Activated CD8-positive, alpha-beta memory T cell treated with anti-CD3 and anti-CD28 coated beads for 48 hours (primary cell): Measurements from ENCODE around the gene CEP112.

ENCODE experiments used
- DNase-seq, 3 experiments: peaks; one replicate each; pipeline ENCODE4 v3.0.0-alpha.2; 2020; ENCODE audit warnings: low read depth in 2 of 3, low spot score in 2 of 3

Gene CEP112

DNA sequence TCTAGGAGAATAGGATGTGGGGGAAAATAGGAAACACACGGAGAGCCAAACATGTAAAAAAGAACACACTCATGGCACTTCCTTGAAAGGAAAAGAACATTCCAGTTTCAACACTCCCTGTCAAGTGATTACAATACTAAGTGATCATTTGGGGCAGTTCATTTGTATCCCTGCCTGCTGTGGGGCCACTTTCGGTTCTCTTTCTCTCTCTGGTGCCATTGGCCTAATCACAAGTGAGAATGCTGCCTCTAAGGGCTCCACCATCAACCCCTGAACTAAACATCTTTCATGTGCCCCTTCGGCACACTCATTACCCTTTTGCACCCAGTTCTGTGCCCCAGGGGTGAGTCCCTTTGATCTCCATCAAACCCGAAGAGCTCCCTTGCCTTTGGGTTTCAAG is 197.3 kb downstream of the CEP112 start:
- no peak for DNase-seq

DNA sequence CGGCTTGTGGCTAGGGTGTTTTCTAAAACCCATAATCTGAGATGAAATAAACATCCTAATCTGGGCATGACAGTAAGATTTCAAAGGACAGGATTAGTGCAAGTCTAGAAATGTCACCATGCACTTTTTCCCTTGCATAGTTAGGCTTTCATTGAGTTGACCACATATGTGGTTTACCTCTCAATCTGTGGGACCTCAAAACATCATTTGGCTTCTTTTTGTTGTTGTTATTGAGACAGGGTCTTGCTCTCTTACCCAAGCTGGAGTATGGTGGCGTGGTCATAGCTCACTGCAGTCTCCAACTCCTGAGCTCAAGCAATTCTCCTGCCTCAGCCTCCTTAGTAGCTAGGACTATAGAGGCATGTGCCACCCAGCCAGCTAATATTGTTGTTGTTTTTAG is 197.8 kb downstream of the CEP112 start:
- DNase-seq: no peak

DNA sequence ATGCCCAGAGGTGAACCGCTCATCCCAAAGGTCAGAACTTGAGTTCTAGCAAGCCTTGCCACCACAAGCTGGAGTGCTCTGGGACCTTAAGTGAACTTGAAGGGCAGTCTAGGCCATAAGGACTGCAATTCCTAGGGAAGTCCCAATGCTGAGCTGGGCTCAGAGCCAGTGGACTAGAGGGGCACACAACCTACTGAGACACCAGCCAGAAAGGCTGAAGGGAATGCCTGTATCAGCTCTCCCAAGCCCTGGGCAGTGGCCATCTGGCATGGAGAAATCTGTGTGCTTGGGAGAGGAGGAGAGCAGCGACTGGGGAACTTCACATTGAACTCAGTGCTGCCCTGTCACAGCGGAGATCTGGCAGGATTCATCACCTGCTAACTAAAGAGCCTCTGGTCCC is 201.3 kb downstream of the CEP112 start:
- DNase-seq: no peak

DNA sequence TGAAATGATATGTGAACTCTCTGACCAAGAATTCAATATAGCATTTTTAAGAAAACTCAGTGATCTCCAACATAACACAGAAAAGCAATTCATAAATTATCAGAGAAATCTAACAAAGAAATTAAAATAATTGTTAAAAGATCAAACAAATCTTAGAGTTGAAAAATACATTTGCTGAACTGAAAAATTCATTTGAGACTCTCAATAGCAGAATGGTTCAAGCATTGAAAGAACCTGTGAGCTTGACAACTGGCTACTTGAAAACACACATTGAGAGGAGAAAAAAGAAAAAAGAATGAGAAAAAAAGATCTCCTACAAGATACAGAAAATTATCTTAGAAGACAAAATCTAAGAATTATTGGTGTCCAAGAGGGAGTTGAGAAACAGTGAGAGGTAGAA is 203.5 kb downstream of the CEP112 start:
- no peak for DNase-seq

DNA sequence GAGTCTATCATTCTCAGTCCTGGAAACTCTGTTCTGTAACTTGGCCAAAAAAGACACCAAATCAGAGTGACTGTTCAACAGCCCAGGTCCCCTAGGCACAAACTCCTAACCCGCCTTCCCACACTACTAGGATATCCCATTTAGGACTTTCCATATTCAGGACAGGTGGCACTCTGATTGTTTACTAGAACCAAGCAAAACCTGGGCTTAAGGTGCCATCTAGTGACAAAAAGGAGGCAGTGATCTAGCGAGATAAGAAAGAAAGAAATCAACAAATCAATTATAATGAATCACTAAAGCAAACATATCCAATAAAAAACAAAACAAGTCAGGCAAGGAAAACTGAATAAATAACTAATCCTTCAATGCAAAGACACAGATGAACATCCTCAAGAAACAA is 203.9 kb downstream of the CEP112 start:
- DNase-seq: no peak

DNA sequence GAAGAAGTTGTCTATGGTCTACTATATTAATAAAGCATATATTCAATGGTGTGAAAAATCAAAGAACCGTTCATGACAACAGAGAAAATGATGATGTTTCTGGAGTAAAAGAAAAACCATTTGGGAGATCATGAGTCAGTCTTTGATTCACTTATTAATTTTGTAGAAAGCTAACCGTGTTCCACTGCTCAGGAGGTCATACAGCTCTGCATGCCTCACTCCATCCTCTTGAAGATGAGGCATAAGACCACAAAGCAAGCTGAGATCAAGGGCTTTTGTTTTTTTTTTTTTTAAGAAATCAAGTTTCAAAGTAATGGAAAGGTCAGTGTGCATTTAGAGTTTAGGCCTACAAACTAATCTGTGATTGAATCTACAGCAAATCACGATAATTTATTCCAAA is 206.4 kb downstream of the CEP112 start:
- DNase-seq: no peak

DNA sequence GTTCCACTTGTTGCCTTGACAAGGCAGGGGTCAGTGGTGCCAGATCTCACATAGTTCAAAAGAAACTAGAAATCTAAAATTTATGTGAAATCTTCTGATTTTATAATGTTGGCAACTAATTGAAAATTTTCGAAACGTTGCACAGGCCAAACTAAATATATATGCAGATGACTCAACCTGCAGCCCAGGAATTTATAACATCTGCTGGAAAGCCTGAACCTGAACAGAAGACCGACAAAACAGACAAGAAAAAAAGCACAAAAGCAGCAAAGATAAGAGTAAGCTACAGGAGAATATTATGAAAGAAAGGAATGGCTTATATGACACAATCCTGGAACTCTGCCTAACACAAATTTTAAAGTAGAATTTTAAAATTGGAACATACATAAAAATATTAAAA is 207.6 kb downstream of the CEP112 start:
- DNase-seq: no peak

DNA sequence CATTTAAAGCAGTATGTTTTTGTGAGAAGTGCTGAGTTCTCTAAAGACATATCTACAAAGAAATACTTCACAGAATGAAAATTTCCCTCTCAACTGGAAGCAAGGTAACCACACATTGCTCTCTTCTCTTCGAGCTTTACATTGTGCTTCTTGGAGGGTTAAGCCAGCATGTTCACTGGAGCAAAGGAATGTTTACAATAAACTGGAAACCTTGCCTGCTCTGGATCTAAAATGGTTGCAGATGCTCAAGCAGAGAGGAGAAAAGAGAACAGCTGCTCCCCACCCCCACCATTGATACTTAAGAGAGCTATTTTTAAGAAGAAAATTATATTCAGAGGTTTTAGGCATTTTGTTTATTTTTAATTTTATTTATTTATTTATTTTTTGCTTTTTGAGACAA is 213.1 kb downstream of the CEP112 start:
- DNase-seq: no peak

DNA sequence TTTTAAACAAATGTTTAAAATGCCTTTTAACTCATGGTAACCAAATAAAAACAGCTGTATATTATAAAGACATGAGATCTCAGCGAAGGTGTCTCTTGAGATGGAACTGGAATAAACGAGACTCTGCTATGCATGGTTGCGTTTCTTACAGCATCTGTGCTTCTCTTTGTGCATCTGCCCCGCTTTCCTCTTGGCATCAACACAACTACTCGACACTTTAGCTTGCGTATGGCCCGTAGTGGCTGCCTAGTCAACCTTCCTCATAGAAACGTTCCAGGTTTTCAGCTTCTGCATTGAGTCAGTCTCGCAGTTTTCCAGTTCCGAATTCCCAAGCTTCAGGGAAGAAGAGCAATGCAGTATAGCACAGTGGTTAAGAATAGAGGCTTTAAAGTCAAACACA is 214.9 kb downstream of the CEP112 start:
- no peak for DNase-seq

- DNase-seq: no peak
Measured at GRCh38 chr17:65975878-65976277, 216.1 kb downstream of the CEP112 start.

GRCh38 chr17:65973237-65973636 is 218.7 kb downstream of the CEP112 start:
- no peak for DNase-seq

DNA sequence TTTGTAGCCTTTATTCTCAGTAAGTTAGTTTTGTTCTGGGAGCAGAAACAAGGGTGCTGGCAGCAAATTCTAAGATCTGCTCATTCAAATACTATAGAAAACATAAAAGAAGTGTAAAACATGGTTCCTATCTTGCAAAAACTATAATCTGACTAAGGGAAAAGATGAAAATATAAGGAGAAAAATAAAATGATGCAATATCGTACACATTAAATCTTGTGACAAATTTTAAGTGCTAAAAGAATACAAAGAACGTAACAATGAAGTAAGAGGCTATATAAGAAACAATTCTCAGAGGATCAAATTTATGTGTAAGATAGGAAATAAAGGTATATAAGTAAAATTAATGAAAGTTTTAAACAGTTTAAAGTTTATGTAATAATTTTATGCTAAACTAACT is 224.6 kb downstream of the CEP112 start:
- no peak for DNase-seq

- no peak for DNase-seq
Measured at GRCh38 chr17:65966072-65966695, 225.7 kb downstream of the CEP112 start.

- DNase-seq: no peak
Measured at GRCh38 chr17:65963179-65963578, 228.8 kb downstream of the CEP112 start.

DNA sequence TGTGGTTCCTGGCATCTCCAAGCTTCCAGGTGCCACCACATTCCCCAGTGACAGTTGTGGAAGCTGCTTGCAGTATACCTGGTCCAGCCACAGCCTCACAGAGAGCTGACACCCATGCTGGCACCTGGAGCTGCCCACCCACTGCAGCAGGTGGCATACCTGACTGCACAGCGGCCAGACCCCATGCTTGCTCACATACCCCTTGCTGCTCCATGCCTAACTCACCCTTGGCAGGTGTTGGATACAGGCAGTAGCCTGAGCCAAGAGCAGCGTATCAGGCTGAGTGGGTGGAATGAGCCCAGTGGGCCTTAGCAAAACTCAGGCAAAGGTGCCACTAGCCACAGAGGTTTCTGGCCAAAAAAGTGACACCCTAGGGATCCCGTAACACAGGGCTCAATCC is 232.3 kb downstream of the CEP112 start:
- DNase-seq: no peak

GRCh38 chr17:65956814-65957213 is 235.1 kb downstream of the CEP112 start:
- DNase-seq: no peak

DNA sequence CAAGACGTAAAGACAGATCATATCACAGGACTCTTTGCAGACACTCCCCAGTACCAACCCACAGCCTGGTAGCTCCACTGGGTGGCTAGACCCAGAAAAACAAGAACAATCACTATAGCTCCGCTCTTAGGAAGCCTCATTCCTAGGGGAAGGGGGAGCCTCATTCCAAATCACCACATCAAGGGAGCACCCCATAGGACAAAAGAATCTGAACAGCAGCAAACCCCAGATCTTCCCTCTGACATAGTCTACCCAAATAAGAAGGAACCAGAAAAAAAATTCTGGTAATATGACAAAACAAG is 237.8 kb downstream of the CEP112 start:
- DNase-seq: no peak

- no peak for DNase-seq
Measured at GRCh38 chr17:65953316-65954147, 238.4 kb downstream of the CEP112 start.

- DNase-seq: no peak
Measured at GRCh38 chr17:65952586-65952985, 239.3 kb downstream of the CEP112 start.

DNA sequence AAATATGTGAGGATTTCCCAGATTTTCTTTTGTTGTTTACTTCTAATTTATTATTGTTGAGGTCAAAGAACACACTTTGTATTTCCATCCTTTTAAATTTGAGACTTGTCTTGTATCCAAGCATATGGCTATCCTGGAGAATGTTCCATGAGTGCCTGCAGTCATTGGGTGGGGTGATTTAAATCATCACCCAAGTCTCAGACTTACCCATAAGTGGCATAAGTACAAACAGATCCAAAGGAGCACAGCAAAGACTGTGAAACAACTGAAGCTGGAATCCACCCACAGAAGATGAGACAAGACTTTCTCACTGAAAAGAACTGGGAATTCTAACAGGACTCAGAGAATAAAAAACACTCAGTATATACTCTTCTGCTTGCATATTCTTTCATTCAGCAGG is 239.9 kb downstream of the CEP112 start:
- DNase-seq: no peak

DNA sequence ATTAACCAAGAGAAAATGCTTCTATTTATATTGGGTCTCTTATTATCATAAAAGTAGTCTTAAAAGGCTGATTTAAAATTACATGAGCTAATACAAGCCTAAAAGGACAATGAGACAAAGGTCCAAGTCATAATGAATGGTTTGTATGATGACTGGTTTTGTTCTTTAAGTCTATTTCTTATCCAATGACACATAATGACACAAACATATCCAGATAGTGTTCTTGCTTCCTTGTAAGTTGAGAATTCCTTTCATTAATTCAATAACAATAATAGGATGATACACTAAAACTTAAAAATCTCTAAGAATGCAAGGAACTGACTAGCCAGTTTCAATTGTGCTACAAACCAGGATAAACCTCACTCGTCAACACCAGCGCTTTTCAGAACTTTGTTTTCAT is 244.1 kb downstream of the CEP112 start:
- no peak for DNase-seq

DNA sequence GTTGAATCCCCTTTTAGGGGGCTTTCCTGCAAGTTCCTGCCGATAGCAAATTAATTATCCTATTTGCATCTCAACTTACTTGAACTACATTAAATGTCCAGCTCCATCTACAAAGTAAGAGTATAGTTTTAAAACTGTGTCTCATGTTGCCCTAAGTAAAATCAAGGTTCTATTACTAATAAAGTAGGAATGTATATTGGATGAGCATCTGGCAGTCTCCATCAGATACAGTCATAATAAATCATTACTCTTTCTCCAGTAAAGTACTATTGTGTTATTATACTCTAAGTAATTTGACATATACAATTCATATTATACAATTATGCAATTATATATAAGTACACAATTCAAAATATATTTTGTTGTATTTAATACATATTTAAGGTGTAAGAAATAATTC is 249.3 kb downstream of the CEP112 start:
- no peak for DNase-seq

- no peak for DNase-seq
Measured at GRCh38 chr17:65941356-65941899, 250.5 kb downstream of the CEP112 start.
